Cardiac fibroblast (primary cell): ENCODE data around the gene EAF2.

Source experiments
- DNase-seq, 2 donors: peaks; one replicate each; pipeline versions ENCODE4 v3.0.0 to v3.0.0-alpha.2; 2010; ENCODE audit warnings: low read depth in 2 of 2
- H3K4me3 ChIP-seq, 2 donors: replicated peaks in 1 of 2; 1 replicate in 1 of 2; 2 replicates in 1 of 2; pipeline ENCODE4 v1.5.1; 2011; ENCODE audit warnings: low read depth in 2 of 2, low read length in 2 of 2, mild to moderate bottlenecking in 2 of 2, moderate library complexity in 1 of 2
- TF ChIP-seq, protein P1 (sequence below): IDR thresholded peaks from one replicate; pipeline ENCODE4 v1.5.1; 2011; ENCODE audit warnings: low read depth, mild to moderate bottlenecking, low read length, inconsistent platforms

EAF2 gene

DNA sequence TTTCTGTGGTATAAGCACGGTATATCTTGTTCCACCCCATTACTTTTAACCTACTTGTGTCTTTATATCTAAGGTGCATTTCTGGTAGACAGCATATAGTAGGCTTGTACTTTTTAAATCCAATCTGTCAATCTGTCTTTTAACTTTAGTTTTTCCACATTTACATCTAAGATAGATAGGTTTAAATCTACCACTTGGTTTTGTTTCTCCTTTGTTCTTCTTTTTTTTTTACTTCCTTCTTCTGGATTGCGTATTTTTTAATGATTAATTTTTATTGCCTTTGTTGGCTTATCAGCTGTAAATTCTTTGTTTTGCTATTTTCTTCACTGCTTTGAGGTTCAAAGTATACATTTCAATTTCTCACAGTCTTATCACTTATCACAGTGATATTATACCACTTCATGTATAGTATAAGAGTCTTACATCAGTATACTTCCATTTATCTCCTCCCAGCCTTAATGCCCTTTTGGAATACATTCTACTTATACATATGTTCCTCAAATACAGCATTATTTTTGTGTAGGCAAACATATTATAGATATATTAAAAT is 31.2 kb upstream of the EAF2 start:
- no peak for DNase-seq
- TF ChIP-seq, protein P1, sequence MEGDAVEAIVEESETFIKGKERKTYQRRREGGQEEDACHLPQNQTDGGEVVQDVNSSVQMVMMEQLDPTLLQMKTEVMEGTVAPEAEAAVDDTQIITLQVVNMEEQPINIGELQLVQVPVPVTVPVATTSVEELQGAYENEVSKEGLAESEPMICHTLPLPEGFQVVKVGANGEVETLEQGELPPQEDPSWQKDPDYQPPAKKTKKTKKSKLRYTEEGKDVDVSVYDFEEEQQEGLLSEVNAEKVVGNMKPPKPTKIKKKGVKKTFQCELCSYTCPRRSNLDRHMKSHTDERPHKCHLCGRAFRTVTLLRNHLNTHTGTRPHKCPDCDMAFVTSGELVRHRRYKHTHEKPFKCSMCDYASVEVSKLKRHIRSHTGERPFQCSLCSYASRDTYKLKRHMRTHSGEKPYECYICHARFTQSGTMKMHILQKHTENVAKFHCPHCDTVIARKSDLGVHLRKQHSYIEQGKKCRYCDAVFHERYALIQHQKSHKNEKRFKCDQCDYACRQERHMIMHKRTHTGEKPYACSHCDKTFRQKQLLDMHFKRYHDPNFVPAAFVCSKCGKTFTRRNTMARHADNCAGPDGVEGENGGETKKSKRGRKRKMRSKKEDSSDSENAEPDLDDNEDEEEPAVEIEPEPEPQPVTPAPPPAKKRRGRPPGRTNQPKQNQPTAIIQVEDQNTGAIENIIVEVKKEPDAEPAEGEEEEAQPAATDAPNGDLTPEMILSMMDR, result no peak
- H3K4me3 ChIP-seq, result no peak overlapping the region

DNA sequence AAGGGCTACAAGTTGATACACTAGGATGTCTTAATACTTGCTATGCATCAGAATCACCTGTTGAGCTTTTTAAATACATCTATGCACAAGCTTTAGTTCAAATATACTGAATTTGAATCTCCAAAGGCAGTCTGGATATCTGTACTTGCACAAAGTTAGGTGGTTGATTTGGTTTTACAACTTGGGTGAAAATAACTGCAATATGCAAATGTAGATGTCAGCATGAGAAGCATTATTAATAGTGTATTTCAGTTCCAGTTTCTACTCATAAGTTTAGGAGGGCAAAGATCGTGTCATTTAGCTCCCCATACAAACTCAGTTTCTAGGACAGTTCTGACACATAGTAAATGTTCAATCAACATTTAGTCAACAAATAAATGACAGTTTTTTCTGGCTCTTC is 25.8 kb upstream of the EAF2 start:
- no peak overlapping the region for H3K4me3 ChIP-seq
- TF ChIP-seq, protein P1, result no peak
- no peak for DNase-seq

DNA sequence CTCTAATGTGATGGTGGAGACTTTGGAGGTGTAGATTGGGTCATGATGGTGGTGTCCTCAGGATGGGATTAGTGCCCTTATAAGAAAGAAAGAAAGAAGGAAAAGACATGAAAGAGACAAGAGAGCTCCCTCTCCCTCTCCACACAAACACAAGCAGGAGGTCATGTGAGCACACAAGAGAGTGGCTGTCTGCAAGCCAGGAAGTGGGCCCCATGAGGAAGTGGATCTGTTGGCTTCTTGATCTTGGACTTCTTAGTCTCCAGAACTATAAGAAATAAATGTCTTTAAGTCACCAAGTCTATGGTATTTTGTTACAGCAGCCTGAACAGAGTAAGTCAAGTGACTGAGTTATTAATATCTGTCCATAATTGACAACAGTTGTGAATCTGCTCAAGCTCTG is 17.3 kb upstream of the EAF2 start:
- no peak for DNase-seq
- no peak overlapping the region for H3K4me3 ChIP-seq
- TF ChIP-seq, protein P1, result no peak

DNA sequence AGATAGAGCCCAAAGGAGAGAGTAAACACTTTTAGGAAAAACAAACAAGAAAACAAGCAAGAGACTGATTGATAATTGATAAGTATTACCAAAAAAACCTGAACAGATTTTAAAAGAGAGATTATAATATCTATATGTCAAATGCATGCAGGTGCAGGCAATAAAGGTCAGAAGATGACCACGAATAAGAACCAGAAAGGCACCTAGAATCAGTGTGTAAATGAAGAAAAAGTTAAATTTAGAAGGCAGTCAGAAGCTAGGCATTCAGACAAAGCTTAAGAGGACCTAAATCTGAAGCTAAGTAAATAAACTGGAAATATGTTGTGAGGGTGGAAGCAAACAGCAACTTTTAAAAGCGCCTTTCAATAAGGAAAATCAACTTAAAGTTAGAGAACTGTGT is 16.4 kb upstream of the EAF2 start:
- no peak overlapping the region for H3K4me3 ChIP-seq
- no peak for DNase-seq
- TF ChIP-seq, protein P1, result no peak

DNA sequence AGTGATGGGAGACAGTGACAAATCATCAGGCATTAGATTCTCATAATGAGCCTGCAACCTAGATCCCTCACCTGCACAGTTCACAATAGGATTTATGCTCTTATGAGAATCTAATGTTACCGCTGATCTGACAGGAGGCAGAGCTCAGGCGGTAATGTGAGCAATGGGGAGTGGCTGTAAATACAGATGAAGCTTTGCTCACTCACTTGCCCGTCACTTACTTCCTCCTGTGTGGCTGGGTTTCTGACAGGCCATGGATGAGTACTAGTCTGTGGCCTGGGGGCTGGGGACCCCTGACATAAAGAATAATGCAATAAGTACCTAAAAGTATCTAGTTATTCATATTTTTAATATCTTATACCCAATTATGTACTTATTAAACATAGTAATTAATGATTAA is 15.8 kb upstream of the EAF2 start:
- TF ChIP-seq, protein P1, result no peak
- no peak for DNase-seq
- H3K4me3 ChIP-seq, result no peak overlapping the region

DNA sequence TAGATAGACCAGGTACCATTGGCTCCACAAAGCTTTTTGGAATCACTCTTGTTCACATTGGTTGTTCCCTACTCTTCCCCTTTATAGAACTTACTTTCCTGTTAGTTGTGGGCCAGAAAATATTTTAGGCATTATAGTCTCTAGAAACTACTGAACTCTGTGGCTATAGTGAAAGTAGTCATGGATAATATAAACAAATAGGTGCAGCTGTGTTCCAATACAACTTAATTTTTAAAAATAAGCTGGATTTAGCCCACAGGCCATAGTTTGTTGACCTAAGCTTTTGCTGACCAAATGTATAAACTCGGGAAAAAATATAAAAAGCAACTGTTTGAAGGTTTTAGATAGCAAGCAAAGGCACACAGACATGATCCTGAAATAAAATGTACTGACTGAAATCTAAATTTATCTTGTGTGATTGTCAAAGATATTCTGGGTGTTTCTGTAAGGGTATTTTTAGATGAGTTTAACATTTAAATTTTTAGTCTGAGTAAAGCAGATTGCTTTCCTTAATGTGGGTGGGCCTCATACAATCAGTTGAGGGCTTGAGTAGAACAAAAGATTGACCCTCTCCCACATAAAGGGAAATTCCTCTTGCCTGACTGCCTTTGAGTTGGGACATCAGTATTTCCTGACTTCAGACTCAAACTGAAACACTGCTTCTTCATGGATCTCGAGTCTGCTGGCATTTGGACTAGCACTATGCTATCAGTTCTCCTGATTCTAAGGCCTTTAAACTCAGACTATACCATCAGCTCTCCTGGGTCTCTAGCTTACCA is 13.4 kb upstream of the EAF2 start:
- H3K4me3 ChIP-seq, result no peak overlapping the region
- peak; percentile 57 to 62 for DNase-seq

More for the DNA sequence above, 13.4 kb upstream of the EAF2 start:
- TF ChIP-seq, protein P1, result no peak
